GM04504 (cell line): ENCODE results near the gene DHX58.

ENCODE experiments used
- DNase-seq: peaks from one replicate; pipeline ENCODE4 v3.0.0-alpha.2; 2012; ENCODE audit warnings: low read depth

The DHX58 gene

DNA sequence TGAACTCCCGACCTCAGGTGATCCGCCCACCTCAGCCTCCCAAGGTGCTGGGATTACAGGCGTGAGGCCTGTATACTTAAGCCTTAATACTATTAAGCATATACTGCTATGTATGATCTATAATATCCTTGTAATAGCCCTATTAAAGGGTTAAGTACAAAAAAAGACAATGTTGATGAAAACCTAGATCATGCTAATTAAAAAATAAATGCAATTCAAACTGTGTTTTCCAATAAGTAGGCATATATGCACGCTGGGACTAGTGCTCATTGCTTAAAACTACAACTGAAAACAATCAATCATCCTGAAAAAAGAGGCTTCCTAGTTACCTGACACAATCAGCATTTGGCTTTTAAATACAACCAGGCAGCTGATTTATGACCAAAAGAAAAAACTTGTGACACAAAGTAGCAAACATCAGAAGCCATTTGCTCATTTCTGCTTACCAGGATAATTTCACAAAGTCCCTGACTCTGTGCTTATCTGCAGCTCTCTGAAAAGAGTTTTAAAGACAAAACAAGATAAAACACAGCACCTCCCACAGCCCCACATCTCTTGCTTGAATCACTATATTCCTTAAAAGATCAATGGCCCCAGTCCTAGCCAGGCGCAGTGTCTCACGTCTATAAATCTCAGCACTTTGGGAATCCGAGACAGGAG is 25.3 kb downstream of the DHX58 start:
- no peak for DNase-seq

DNA sequence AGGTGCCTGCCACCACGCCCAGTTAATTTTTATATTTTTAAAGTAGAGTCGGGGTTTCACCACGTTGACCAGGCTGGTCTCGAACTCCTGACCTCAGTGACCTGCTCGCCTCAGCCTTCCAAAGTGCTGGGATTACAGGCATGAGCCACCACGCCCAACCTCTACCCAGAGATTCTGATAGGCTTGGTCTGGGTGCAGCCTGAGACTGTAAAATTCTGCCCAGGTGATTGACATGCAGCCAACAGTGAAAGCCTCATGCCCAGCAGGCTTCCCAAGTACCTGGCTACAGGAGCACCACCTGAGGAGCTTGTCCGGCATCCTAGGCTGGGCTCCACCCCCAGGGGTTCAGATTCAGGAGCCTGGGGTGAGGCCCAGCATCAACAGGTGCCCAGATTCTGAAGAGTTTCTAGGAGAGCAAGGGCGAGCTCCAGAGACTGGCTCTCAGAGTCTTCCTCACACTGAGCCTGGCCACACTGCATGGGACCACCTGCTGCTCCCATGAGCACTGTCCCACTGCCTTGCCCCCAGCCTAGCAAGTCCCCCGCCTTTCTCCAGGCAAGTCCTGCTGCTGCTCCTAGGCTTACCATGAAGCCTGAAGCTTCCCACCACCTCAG is 30.9 kb downstream of the DHX58 start:
- no peak for DNase-seq

DNA sequence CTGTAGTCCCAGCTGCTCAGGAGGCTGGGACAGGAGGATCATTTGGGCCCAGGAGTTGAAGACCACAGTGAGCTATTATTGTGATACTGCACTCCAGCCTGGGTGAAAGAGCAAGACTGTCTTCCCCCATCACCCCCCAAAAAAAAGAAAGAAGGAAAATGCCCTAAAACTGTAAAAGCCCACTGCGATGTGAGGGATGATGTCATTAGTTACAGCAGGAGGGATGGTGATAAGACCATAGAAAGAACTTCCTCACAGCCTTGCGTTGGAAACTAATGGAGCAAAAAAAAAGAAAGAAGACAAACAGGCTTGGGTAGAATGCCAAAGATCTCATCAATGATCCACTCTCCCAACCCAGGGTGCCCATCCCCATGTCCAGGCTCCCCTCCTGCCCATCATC is 33.0 kb downstream of the DHX58 start:
- DNase-seq, result no peak

DNA sequence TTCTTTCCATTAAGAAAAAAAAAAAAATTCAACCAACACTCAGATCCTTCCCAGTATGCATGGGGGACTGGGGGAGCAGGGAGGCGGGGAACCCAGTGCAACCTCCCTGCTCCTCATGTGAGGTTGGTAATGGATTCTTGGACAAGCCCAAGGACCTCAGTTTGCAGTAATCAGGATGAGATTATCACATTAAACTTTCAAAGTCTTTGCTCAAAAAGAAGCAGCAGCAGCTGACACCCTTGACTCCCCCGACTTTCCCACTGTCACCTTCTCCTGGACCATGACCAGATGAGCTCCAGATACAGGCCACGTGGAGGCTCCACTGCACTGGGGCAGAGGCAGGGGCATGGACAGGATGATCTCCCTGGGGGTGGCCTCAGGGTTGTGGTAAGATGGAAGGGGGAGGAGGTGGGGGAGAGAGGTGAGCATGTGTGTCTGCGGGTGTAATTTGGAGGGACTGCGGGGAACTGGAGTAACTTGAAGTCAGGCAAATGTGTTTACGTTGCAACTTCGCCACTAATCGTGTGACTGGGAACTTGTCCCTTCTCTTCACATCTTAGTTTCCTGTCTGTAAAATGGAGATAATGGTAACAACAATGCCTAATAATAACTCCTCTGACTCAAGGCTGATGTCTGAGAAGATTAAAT is 34.0 kb downstream of the DHX58 start:
- no peak for DNase-seq

DNA sequence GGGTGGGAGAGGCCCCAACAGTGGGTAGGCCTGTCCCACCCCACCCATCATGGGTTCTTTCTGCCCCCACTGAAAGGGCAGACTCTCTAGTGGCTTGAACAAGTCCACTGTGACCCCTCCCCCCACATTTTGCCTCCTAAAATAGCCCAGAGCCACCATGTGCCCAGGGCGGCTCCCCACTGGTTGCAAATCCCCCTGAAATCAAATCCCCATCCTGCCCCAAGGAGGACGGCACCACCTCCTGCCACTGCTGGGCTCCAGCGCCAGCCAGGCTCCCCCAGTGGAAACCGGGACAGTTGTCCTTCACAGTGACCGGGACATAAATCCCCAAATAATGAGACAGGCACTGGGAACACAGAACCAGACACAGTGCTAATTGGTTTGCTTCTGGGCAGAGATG is 34.8 kb downstream of the DHX58 start:
- no peak for DNase-seq

DNA sequence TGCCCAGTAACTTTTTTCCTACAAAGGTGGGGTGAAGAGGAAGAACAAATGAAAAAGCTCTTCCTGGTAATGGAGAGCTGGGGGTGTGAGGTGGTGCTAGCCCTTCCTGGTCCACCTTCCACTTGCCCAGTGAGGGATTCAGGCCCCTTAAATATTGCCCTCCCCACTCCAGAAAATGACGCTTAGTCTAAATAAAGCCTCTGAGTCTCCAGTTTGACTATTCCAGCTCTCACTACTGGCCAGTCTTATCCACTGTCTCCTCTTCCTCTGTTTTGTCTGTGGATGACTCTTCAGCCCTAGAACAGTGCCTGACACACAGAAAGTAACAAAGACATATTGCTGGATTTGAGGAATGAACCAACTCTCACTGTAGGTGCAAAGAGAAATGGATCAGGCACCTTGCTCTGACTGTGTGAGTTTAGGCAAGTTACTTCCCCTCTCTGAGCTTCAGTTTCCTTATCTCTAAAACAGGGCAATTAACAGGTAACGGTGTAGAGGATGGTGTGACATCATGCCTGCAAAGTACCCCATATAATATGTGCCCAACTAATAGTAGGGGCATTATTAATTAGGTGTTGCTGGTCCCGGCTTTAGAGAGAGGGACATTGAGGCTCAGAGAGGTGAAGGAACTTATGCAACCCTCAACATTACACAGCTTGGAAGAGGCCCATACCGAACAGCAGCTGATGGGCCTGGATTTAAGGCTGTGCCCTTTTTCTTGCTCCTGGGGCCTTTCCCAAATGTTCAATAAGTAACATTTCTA is 35.5 kb downstream of the DHX58 start:
- DNase-seq, result no peak

DNA sequence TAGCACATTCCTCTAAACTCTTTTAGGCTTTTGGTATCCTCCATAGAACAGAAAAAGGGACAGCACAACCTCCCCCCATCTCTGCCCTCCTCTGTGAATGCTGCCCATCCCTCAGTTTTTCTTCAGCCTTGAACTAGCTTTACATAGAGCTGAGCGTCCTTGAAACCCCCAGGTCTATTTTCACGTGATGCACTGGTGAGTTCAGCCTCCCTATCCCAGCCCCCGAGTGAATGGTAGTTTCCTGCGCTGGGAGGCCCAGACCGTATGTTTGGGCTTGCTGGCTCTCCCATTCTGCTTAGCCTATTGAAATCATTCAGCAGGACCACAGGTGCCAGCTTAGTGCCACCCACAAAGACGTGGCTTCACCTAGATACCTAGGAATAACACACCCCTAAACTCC is 36.7 kb downstream of the DHX58 start:
- no peak for DNase-seq

DNA sequence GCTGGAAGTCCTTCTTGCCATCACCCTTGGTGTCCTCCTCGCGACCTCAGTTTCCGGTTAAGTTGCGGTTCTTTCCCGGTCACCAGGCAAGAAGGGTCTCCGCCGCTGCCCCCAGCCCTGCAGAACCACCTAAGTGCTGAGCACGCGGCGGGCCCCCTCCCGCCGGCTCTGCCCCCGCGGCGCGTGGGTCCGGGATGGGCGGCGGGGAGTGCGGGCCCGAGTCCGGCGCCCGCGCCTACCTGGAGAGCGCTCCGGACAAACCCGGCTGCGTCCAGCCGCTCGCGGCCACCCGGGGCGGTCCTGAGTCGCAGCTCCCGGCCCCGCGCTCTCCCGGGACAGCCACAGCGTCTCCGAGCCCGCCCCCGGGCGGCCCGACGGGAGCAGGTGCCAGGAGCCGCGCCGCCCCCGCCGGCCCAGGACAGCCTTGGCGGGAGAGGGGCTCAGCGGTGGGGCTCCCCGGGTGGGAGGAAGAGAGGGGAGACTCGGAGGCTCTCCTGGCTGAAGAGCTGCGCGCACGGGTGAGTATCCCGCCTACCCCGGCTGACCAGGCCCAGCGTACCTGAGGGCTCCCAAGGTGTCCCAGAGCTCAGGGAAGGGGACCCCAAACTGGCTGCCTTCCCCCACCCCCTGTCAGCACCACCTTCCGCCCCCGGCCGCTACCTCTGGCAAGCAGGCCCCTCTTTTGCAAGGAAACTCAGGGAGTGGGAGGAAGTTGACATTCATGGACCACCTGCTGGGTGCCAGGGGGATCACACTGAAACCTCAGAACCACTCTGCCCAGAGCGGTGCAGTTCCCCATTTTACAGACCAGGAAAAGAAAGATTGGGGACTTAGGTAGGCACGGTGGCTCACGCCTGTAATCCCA is 40.0 kb downstream of the DHX58 start:
- no peak for DNase-seq

DNA sequence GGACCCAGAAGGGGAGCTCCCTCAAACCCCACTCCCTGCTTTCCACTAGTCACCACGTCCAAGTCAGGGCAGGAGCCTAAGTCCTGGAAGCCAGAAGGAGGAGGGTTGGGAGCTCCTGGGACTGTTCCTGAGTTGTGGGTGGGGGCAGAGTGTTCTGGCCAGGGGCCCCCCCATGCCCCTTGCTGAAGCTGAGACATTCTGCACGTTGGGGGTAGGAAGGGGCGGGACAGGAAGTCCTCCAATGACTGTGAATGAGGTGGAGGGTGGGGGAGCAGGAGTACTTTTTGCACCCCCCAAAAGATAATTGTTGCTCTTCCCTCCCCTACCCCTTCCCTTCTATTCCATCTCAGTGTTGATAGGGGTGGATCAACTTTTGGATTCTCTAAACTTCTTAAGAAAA is 40.7 kb downstream of the DHX58 start:
- no peak for DNase-seq

DNA sequence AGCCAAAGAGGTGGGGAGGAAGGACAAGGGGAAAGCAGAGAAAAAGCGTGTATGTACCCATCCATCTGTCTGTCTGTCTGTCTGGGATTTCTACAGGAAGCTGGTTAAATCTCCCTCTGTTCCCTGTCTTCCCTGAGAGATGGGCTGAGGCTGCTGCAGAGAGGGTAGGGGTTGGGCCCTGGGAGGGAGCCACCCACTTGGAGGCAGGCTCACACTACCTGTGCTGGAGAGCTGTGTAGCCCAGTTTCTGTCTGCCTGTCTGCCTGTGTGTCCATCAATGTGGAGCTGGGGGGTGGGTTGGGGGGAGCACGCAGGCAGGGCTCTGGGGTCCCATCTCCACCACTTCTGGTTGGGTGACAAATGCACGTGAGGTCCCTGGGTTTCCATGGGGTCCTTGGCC is 43.5 kb downstream of the DHX58 start:
- no peak for DNase-seq

DNA sequence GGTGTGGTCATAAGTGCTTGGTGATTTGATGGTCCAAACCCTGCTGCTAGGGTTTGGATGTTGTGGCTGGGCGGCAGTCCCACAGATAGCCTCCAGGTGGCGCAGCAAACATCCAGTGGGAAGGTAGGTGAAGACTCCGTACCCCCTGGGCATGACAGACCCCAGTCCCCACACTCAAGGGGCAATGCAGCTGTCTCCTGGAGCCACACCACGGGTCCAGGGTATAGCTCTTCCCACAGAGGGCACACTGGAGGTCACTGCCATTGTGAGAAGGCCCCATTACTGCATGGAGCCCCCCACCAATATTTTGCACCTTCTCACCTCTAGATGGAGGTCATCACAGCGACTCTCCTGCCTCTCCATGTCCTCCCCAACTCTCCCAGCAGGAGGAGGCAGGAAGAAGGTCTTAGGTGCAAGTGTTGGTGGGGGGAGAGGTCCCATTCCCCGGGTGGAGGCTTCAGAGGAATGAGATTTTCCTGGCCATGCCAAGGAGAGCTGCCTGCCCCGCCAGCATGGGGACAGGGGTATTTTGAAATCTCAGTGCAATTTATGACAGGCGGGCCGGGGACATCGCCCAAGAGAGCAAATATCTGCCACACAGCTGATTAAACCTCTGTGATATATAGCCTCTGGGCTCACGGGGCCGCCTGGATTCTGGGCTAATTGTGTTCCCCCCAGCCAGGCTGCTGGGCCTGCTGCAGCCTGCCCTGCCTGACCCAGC is 45.0 kb downstream of the DHX58 start:
- DNase-seq, result peak; percentile 10

DNA sequence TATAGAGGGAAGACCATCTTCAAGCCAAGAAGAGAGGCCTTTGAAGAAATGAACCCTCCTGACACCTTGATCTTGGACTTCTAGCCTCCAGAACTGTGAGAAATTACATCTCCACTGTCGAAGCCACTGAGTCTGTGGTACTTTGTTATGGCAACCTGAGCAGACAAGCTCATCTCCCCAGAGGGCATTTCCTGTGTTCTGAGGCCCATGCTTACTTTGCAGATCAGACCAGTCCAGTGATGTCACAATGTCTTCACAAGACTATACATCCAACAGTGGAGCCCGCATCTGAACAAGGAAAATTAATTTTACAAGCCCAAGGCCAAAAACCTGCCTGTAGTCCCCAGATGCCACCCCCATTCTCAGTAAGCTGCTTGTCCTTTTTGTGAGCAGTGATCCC is 47.3 kb downstream of the DHX58 start:
- no peak for DNase-seq

DNA sequence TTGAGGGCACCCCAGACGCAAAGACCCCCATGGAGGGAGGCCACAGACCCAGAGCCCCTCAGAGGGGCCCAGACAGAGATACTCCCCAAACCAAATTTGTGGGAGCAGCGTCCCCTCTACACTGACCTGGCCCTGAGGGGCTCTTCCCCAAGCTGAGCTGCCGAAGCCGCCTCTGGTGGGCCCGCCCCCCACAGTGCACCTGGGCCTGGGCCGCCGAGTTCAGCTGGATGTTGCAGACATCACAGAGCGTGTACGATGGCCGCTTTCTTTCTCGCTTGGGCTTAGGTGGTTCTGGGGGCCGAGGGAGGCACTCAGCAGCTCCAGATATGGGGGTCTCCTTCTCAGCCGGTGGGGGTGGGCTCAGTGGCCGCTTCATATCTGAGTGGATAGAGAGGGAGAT is 49.8 kb downstream of the DHX58 start:
- no peak for DNase-seq

DNA sequence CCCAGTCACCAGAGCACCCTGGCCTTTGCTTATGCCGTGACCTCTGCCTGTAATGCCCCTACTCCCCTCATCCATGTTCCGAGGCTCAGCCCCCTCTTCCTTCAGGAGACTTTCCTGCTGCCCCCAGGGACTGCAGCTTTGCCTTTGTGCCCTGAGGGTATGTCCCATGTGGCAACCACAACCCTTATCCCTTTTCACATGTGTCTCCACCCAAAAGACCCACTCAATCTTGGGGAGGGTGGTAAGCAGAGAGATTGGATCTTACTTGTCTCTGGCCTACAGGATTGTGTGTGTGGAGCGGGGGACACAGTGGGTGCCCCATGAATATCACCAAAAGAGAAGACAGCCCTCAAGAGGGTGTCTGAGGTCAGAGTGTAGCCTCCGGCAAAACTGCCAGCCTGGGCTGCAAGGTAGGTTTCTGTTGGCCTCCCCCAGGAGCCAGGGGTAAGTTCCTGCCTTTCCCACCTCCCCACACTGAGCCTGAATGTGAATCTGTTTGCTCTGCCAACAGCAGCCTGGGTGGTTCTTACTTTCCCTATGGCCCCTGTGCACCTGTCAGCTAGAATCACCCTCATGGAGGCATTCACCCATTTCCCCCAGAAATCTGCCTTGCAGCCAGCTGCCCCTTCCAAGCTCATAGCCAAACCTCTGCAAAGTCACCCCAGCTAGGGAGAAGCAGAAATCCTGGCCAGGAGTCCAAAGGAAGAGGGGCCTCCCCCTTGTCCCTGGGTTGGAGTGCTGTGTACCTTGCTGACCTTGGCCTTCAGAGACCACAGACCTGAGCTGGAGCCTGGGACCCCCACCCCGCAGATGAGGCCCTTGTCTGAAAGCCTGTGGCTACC is 50.6 kb downstream of the DHX58 start:
- no peak for DNase-seq

DNA sequence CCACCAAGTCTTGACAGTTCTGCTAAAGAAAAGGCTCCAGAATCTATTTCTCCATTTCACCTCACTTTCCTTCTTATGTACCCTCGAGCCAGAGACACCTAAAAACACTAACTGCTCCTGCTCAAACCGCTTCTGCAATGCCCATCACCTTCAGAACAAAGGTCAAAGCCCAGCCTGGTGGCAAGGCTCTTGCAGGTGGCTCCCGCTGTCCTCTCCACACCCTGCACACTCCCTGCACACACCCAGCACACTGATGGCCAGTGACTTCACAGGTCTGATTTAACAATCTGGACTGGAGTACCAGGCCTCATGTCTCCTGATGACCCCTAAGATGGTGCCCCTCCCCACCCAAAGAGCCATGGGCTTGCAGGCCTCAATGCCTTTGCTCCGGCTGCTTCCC is 52.3 kb downstream of the DHX58 start:
- DNase-seq, result no peak

DNA sequence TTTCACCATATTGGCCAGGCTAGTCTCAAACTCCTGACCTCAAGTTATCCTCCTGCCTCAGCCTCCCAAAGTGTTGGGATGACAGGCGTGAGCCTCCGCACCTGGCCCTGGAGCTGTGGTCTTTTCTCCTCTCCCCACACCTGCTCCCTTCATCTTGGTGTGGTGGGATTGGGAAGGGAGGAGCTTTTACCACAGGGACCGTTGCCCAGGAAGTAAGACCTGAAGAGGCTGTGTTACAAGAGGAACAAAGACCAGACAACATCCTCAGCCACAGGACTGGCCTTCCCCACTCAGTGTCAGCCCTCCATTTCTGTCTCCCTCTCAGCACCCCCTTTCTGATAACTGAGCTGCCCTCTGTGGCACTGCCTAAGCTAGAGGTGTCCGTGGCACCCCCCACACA is 52.7 kb downstream of the DHX58 start:
- DNase-seq, result no peak

DNA sequence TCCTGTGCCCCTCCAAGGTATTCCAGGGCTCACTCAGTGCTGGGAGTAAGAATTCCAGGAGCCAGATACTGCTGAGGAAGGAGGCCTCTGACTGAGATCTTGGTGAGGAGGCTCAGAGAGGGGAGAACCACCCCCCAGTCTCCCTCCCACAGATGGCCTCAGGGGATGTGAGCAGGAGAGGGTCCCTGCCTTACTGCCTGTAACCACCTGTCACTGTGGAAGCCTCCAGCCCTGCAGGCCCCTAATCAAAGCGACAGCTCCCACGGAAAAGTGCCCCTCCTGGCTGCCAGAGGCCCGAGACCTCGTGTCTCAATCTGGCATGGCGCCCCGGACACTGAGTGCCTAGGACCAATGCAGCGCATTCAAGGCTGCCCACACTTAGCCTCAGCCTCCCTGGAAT is 54.5 kb downstream of the DHX58 start:
- no peak for DNase-seq

DNA sequence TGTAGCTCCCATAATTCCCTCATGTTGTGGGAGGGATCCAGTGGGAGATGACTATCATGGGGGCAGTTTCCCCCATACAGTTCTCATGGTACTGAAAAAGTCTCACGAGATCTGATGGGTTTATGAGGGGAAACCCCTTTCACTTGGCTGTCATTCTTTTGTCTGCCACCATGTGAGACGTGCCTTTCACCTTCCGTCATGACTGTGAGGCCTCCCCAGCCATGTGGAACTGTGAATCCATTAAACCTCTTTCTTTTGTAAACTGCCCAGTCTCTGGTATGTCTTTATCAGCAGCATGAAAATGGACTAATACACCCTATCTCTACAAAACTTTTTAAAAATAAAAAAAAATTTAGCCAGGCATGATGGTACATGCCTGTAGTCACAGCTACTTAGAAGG is 55.9 kb downstream of the DHX58 start:
- DNase-seq, result no peak

DNA sequence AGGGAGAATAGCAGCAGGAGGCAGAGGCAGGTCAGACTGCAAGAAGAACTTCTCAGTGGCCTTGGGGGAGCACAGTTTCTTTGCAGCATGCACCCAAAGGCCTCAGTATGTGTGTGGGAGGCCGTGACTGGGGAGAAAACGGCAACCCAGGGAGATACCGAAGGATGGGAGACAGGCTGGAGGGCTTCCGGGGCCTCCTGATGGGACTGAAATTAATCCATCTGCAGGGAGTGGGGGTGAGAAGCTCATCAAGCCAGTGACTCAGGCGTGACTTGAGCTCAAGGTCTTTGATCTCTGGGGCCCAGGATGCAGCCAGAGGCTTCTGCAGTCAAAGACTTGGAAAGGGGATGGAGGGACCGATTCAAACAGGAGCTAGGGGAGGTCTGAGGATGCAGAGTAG is 57.0 kb downstream of the DHX58 start:
- no peak for DNase-seq

DNA sequence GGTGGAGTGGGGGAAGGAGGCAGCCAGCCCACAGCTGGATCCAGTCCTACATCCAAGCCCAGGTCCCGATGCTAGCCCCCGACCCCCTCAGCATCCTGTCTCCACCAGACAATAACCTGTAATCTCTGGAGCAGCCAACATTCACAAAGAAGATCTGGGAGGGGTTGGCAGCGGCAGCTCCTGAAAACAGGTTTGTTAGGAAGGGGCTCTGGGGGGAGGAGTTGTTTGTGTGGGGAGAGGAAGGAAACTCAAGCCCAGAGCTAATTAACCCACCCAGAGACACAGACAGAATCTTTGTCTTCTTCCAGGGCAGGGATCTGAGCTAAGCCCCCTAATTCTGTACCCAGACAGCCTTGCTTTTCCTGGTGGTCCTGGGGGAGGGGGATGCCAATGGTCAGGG is 57.5 kb downstream of the DHX58 start:
- no peak for DNase-seq
